HG02763 (cell line): ENCODE results near the gene OSBP2.
"Not testable (repeated sequence)": the region's sequence is repeated elsewhere in the genome, so short reads cannot be mapped to it uniquely, and the experiment has no call there.

Experiments used
- ATAC-seq: cut with Tn5 transposase; IDR thresholded peaks from one replicate; pipeline ENCODE4 v1.9.1; 2021; ENCODE audit warnings: mild to moderate bottlenecking, moderate library complexity; ENCODE audit not compliant: unreplicated experiment

Gene OSBP2

GRCh38 chr22:30694640-30695350 is at the start of gene OSBP2:
Gene OSBP2, plus strand, starts transcription at chr22:30694874. Its CDS starts 36 bp downstream, at chr22:30694910.
- ATAC-seq, result peak; percentile 43

DNA sequence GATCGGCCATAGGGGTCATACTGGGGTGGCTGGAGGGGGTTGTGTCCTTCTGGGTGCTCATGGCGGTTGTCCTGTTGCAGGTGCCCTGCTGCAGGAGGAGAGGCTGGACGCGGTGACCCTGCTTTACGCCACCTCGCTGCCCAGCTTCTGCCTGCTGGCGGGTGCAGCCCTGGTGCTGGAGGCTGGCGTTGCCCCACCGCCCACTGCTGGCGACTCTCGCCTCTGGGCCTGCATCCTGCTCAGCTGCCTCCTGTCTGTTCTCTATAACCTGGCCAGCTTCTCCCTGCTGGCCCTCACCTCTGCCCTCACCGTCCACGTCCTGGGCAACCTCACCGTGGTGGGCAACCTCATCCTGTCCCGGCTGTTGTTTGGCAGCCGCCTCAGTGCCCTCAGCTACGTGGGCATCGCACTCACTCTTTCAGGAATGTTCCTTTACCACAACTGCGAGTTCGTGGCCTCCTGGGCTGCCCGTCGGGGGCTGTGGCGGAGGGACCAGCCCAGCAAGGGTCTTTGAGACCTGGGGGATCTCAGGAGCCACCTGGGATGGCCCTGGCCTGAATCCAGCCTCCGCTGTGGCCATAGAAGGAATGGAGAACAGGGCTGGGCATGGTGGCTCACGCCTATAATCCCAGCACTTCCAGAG is 48.0 kb upstream of the OSBP2 start:
- ATAC-seq, result no peak

- no peak for ATAC-seq
Observed at GRCh38 chr22:30647536-30647935, 47.1 kb upstream of the OSBP2 start.

DNA sequence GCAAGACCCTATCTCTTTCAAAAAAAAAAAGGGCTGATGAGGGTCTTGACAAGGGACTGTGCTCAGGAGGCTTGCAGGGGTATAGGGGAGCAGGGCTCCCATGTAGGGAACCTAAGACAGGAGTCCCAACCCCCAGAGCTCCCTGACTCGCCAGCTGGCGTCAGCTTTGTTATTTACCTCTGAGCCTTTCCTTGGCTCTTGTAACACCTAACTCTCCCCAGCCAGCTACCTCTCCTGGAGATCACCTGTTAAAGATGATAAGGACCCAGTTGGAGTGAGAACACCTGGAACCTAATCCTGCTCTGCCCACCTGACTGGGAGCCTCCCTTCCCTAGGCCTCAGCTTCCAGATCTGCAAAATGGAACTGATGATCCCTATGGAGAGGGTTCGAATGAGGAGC is 45.8 kb upstream of the OSBP2 start:
- ATAC-seq, result no peak

- ATAC-seq, result peak; percentile 56
Observed at GRCh38 chr22:30649430-30650007, 45.2 kb upstream of the OSBP2 start.

- no peak for ATAC-seq
Observed at GRCh38 chr22:30650508-30651116, 44.1 kb upstream of the OSBP2 start.

DNA sequence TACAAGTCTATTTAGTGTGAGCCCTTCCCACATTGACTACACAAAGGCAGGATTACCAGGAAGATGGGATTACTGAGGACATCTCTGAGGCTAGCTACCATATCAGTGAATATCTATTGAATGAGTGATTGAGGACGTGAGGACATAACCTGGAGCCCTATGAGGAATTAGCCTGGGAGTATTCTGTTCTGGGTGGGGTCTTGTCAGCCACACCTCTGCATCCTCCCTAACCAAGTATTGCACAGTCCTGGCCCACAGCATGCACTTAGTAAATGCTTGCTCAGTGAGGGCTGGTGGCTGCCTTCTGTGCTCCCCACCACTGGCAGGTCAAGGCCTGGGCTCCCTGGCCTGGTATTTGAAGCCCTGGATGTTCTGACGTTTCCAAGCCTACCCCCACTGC is 41.8 kb upstream of the OSBP2 start:
- ATAC-seq, result no peak

GRCh38 chr22:30654361-30654760 is 40.3 kb upstream of the OSBP2 start:
- ATAC-seq, result no peak

DNA sequence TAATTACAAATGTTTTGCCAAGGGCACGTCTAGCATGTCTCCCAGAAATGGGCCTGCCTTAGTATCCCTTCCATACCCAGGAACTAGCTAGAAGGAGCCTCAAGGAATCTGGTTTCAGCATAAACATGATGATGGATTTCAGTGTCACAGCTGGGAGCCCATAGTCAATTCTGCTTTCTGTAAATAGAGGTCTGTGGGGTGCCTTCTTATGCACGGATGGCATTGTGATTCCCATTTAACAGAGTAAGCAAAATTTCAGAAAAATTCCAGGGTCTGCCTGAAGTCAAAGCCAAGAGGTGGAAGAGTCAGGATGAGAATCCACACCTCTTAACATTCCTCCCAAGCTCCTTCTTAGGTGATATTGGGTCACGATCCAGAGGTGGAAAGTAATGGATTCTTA is 39.1 kb upstream of the OSBP2 start:
- ATAC-seq, result no peak

DNA sequence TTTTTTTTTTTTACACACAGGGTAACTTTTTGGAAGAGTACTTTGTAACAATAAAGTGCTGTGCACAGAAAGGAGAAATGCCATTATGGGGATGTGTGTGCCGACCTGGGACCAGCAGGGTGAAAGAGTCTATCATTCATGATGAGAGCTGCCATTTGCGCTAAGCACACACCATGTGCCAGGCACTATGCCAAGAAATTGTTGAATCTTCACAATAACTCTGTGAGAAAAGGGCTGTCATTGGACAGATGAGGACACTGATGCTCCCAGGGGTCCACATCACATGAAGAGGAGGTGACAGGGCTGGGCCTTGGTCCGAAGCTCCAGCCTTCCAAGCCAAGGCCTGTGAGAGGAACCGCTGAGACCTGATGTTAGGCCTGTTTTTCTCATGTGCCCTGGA is 32.6 kb upstream of the OSBP2 start:
- ATAC-seq, result no peak

- no peak for ATAC-seq
Observed at GRCh38 chr22:30664798-30665197, 29.9 kb upstream of the OSBP2 start.

- no peak for ATAC-seq
Observed at GRCh38 chr22:30665266-30665665, 29.4 kb upstream of the OSBP2 start.

GRCh38 chr22:30665786-30666185 is 28.9 kb upstream of the OSBP2 start:
- ATAC-seq, result no peak

- ATAC-seq, result no peak
Observed at GRCh38 chr22:30667107-30667493, 27.6 kb upstream of the OSBP2 start.

- peak; percentile 88 for ATAC-seq
Observed at GRCh38 chr22:30667494-30668385, 26.9 kb upstream of the OSBP2 start, which contains the start of gene DUSP18. Gene DUSP18, minus strand, starts transcription at chr22:30667875. Its CDS starts 3,872 bp downstream, at chr22:30664003.

- no peak for ATAC-seq
Observed at GRCh38 chr22:30668386-30668710, 26.3 kb upstream of the OSBP2 start.

- ATAC-seq, result no peak
Observed at GRCh38 chr22:30671071-30671470, 23.6 kb upstream of the OSBP2 start.

- ATAC-seq, result no peak
Observed at GRCh38 chr22:30673136-30673535, 21.5 kb upstream of the OSBP2 start.

GRCh38 chr22:30674482-30674881 is 20.2 kb upstream of the OSBP2 start:
- ATAC-seq, result no peak

DNA sequence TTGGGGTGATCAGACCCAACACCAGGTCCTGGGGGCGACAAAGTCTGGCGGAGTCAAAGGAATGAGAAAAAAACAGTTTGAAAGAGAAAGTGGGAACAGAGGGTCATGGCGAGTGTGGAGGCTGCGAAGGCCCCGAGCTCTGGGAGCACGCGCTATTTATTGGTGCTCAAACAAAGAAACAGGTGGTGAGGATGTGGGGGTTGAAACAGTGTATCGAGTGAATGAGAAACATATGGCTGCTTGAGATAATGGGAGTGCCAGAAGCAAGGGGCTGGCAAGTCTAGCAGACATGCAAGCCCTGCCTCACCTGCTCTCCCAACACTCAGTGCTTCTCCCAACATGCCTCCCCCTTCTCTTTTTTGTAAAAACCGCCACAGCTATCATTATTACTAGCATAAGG is 19.2 kb upstream of the OSBP2 start:
- ATAC-seq, result no peak

GRCh38 chr22:30676565-30676964 is 18.1 kb upstream of the OSBP2 start:
- not testable (repeated sequence) for ATAC-seq
